Gastrocnemius medialis (tissue), 4 donors: ENCODE measurements around the gene AUNIP.

ENCODE experiments used
- POLR2A ChIP-seq, 2 donors: fragments of 450-650 bp; IDR thresholded peaks; one replicate each; pipeline ENCODE4 v1.6.1; 2017; ENCODE audit warnings: antibody characterized with exemption in 2 of 2, mild to moderate bottlenecking in 2 of 2, moderate library complexity in 2 of 2
- TF ChIP-seq, protein P1 (sequence below), 5 experiments: fragments of 450-650 bp in 3 of 5; fragments of 200-600 bp in 2 of 5; sonication (generic) in 2 of 5; IDR thresholded peaks in 4 of 5; conservative IDR thresholded peaks in 1 of 5; 1 replicate in 4 of 5; 2 replicates in 1 of 5; pipeline ENCODE4 v1.5.1; 2016 to 2019; ENCODE audit warnings: antibody characterized with exemption in 5 of 5, mild to moderate bottlenecking in 3 of 5, moderate library complexity in 3 of 5

GRCh38 chr1:25804244-25804963 lies 54.9 kb downstream of the AUNIP start:
- no peak for TF ChIP-seq POLR2A (IDR thresholded peaks at IDR 0.05)
- TF ChIP-seq, protein P1, sequence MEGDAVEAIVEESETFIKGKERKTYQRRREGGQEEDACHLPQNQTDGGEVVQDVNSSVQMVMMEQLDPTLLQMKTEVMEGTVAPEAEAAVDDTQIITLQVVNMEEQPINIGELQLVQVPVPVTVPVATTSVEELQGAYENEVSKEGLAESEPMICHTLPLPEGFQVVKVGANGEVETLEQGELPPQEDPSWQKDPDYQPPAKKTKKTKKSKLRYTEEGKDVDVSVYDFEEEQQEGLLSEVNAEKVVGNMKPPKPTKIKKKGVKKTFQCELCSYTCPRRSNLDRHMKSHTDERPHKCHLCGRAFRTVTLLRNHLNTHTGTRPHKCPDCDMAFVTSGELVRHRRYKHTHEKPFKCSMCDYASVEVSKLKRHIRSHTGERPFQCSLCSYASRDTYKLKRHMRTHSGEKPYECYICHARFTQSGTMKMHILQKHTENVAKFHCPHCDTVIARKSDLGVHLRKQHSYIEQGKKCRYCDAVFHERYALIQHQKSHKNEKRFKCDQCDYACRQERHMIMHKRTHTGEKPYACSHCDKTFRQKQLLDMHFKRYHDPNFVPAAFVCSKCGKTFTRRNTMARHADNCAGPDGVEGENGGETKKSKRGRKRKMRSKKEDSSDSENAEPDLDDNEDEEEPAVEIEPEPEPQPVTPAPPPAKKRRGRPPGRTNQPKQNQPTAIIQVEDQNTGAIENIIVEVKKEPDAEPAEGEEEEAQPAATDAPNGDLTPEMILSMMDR (IDR thresholded peaks at IDR 0.05 in 4 of 5, conservative IDR thresholded peaks at IDR 0.05 in 1 of 5) = no peak
